Uterine smooth muscle cell (primary cell): ENCODE results near the gene APBA3. TPM values are rescaled to one million over a fixed set of nuclear protein-coding genes. Genes with fewer than 3 reads are reported as not detected.

ENCODE experiments used
- total RNA-seq: library from RNA; depleted of rRNA; stranded (reverse); fragments of >200 nt; gene quantifications from 2 replicates; pipeline ENCODE4 v1.2.3, GENCODE V29; 2014

The APBA3 gene, protein sequence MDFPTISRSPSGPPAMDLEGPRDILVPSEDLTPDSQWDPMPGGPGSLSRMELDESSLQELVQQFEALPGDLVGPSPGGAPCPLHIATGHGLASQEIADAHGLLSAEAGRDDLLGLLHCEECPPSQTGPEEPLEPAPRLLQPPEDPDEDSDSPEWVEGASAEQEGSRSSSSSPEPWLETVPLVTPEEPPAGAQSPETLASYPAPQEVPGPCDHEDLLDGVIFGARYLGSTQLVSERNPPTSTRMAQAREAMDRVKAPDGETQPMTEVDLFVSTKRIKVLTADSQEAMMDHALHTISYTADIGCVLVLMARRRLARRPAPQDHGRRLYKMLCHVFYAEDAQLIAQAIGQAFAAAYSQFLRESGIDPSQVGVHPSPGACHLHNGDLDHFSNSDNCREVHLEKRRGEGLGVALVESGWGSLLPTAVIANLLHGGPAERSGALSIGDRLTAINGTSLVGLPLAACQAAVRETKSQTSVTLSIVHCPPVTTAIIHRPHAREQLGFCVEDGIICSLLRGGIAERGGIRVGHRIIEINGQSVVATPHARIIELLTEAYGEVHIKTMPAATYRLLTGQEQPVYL
- 19.6 and 20.5 TPM in 2 replicates for total RNA-seq

DNA sequence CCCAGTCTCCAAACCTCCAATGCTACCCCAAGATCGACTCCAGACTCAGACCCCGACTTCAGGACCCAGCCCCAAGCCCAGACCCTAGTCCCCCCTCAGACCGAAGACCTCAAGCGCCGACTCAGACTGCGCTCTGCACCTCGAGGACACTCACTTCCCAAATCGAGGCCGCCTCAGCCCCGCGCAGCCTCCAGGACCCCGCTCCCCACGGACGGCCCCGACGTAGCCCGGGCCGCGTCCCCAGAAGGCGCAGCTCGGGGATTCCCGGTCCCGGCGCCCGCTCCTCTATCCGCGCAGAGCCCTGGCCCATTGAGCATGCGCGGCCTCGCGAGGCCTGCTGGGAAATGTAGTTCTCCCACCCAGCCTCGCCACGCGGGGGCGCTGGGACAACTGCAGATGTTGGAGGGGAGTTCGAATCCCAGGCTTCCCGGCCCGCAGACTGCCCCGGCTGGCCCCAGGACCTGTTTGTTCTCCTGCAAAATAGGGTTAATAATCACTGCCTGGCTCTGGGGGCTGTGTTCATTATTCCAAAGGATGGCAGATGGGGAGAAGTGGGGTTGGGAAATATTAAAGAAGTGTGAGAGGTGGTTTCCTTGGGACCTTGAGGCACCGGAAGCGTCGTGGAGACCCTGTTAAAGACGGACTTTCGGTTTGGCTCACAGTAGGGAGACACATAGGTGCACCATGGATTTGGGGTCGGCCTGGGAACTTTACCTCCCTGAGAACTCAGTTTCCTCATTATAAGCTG lies at the start of gene APBA3:
APBA3 (minus strand) TSS at position 311 of the 748 bp plus-strand sequence. CDS start 1,428 bp downstream, outside the sequence.

DNA sequence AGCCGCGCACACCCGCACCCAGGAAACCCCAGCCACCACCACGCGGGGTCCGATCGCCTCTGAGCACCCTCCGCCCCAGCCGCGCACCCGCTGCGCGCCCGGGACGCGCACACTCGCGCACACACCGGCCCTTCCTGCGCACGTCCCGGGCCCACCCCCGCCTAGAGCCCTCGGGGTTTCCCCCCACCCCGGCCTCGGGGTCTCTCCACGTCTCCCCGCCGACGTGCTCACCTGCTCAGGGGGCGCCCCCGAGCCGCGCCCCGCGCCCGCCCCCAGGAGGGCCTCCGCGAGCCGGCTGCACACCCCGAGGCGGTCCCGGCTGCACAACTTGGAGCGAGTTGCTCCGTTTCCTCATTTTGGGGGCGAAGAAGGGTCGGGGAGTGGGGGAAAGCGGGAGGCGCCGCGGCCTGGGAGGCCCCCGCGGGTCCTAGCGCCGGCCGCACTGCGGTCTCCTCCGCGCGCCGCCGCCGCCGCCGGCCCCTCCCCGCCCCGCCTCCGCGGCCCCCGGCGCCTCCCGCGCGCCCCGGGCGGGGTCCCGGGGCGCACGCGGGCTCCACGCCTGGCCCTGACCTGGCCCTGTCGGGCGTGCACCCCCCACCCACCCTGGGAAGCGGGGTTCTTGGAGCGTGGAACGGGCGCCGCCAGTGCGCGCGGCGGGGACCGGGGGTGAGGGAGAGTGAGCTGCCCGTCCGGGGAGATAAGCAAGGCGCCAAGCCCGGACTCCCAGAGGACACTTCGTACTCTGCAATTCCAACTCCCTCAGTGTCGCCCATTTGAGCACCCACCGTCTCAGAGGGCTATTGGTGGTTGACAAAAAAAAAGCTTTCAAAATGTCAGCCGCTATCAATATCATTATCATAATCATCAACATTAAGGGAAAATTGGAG lies 24.7 kb upstream of the APBA3 start, which contains the start of gene MATK:
MATK (minus strand) TSS at position 444 of the 887 bp plus-strand sequence. CDS start 1,246 bp downstream, outside the sequence.

DNA sequence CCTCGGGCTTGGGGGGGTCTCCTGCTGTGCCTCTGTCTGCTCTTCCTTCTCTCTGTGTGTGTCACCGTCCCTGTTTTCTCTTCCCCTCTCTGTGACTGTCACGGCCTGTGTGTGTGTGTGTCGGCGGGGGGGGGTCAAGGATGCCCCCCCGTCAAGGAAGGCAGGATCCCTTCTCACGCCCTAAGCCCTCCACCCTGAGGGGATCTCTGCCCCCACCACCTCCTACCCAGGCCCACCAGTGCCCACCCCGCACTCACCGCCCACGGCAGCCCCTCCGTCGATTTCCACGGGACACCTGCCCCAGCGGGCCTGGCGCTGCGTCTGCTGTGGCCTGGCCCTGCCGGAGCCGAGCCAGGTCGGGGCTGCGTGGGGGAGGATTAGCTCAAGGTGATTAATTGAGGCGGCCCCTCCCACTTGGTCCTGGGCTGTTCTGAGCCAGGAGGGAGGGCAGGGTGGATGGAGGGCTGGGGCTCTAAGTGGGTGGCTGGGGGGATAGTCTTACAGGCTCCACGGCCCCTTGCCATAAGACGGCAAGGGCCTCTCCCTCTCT lies 10.5 kb upstream of the APBA3 start, which contains the start of gene RAX2:
RAX2 (minus strand) TSS at position 323 of the 550 bp plus-strand sequence. CDS start 486 bp downstream, outside the sequence.

DNA sequence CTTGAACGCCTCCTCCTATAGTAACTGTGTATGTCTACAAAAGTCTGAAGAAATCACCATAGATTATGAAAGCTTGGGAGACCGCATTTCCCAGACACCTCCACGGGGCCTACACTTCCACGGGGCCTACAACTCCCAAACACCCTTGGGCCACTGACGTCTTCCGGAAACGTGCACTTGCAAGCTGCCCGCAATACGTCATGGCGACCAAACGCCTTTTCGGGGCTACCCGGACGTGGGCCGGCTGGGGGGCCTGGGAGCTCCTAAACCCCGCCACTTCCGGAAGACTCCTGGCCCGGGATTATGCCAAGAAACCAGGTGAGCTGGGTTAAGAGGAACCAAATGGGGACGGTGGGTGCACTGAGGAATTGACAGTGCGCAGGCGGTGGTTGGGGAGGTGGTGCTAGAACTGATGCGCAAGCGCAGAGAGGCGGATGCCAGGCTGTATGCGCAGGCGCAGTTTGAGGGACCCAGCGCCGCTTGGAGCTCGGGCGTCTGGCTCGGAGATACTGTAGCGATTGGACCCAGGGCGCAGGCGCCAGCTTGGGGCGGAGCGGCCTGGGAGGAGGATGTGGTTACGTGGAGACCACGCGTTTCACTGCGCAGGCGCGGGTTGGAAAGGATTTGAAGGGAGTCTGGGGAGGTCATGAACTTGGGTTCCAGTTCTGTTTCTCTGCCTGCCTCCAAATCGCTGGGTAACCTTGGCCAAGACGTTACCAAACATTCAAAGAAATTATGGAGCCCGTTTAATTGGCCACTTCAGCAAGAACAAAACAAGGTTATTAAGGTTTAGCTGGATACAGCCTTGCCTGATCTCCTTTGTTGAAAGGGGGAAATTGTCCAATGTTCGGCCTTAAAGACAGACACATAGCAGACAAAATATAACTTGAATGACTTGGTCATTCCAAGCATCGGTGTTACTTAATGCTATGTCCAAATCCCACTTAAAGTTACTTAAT lies 1.3 kb upstream of the APBA3 start, which contains the start of gene MRPL54:
MRPL54 (plus strand) TSS at position 182 of the 959 bp plus-strand sequence; CDS start at position 201, 19 bp downstream.

DNA sequence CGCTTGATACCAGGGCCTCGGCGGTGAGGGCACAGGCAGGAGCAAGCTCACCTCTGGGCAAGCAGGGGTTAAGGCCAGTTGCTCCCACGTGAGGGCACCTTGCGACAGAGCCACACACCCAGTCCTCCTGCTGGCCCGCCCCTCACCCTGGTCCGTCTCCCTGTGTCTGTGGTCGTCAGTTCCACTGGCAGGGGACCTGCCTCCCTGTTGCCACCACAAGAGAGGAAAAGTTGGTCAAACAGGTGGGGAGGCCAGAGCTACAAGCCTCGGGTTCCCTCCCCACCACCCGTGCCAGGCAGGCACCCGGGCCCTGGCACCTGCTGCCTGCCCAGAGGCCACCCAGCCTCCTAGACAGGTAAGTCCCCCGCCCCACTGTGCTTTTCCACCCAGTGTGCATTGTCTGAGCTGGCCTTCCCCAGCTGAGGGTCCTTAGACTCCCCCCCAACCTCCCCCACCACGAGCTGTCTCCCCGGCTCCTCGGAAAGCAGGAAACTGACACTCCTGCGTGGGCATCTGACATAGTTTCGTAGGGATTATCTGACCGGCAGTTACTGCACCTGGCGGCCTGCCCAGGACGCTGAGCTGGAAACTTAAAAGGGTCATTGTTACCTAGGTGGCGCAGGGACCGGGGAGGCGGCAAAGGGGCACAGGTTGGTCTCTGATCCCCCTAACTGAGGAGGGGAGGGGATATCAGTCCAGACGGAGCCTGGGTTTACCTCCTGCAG lies 53.1 kb downstream of the APBA3 start, which contains the start of gene TJP3:
TJP3 (plus strand) TSS at position 178 of the 725 bp plus-strand sequence. CDS start 20,049 bp downstream, outside the sequence.

Other genes with a start within 250 kb of the APBA3 start
- not detected in 2 replicates for gene TEKTIP1, start 222.5 kb downstream of the APBA3 start, total RNA-seq
- 77.8 and 117 TPM in 2 replicates for gene MFSD12, start 204.1 kb downstream of the APBA3 start, total RNA-seq
- gene HMG20B, start 188.7 kb downstream of the APBA3 start, total RNA-seq: 74.5 and 87.6 TPM in 2 replicates
- under 0.01 TPM in 1 of 2 replicates, not detected in the other for gene GIPC3, start 176.2 kb downstream of the APBA3 start, total RNA-seq
- gene TBXA2R, start 154.8 kb downstream of the APBA3 start, total RNA-seq: 1.4 and 1.6 TPM in 2 replicates
- gene CACTIN, start 134.9 kb downstream of the APBA3 start, total RNA-seq: 29.1 and 34.2 TPM in 2 replicates
- gene PIP5K1C, start 61.2 kb downstream of the APBA3 start, total RNA-seq: 18.8 and 25.5 TPM in 2 replicates
- under 0.01 and 0.12 TPM in 2 replicates for gene TJP3, start 53.3 kb downstream of the APBA3 start, total RNA-seq
- gene MRPL54, start 990 bp upstream of the APBA3 start, total RNA-seq: 37.2 and 39.9 TPM in 2 replicates
- not detected in 2 replicates for gene RAX2, start 10.5 kb upstream of the APBA3 start, total RNA-seq
- gene MATK, start 24.7 kb upstream of the APBA3 start, total RNA-seq: not detected in 2 replicates
- not detected in 2 replicates for gene ZFR2, start 107.3 kb upstream of the APBA3 start, total RNA-seq
- under 0.01 TPM in 1 of 2 replicates, not detected in the other for gene ATCAY, start 119.0 kb upstream of the APBA3 start, total RNA-seq
- gene NMRK2, start 171.4 kb upstream of the APBA3 start, total RNA-seq: not detected in 2 replicates
- gene DAPK3, start 209.4 kb upstream of the APBA3 start, total RNA-seq: 133 and 147 TPM in 2 replicates
- 2,814 and 3,752 TPM in 2 replicates for gene EEF2, start 223.8 kb upstream of the APBA3 start, total RNA-seq
- gene PIAS4, start 246.0 kb upstream of the APBA3 start, total RNA-seq: 10.7 and 12.5 TPM in 2 replicates